Glomerular visceral epithelial cell (primary cell): Measurements from ENCODE around the gene TESK2.
"Not testable (repeated sequence)": the region's sequence is repeated elsewhere in the genome, so short reads cannot be mapped to it uniquely, and the experiment has no call there.

Source experiments
- DNase-seq: peaks from one replicate; pipeline ENCODE4 v3.0.0-alpha.2; 2016; ENCODE audit errors: extremely low spot score

Gene TESK2

DNA sequence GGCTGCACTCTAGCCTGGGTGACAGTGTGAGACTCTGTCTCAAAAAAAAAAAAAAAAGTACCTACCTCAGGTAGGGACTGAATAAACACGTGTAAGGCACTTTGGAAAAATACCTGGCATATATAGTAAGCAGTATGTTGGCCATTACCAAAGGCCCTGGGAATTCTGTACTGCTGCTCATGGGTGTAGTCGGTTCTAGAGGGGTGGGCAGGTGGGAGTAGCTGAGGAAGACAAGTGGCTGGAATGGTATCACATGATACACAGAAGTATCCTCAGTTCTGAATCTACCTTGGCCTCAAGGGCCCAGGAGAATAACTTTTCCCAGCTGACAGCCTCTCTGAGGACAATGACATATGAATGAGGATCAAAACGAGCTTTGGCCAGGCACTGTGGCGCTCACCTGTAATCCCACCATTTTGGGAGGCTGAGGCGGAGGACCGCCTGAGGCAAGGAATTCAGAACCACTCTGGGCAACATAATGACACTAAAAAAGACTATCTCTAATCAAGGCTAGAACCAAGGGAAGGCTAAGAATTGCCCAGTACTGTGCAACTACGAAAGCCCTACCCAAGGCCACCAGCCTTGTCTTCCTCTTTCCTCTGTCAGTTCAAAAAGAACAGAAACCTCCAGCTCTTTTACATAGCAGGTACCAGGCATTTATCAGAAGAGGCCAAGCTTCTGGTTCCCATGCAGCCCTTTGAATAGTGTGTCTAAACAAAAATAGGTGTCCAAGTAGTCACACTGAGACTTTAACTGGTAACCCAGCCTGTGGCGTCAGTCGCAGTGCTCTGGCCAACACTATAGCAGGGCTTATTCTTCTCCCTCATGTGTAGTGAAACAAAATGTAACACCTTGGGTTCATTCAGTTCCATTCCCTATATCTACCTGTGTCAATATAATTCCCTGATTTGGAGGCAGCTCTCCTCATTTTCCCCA, 19.3 kb upstream of the TESK2 start:
- no peak for DNase-seq

DNA sequence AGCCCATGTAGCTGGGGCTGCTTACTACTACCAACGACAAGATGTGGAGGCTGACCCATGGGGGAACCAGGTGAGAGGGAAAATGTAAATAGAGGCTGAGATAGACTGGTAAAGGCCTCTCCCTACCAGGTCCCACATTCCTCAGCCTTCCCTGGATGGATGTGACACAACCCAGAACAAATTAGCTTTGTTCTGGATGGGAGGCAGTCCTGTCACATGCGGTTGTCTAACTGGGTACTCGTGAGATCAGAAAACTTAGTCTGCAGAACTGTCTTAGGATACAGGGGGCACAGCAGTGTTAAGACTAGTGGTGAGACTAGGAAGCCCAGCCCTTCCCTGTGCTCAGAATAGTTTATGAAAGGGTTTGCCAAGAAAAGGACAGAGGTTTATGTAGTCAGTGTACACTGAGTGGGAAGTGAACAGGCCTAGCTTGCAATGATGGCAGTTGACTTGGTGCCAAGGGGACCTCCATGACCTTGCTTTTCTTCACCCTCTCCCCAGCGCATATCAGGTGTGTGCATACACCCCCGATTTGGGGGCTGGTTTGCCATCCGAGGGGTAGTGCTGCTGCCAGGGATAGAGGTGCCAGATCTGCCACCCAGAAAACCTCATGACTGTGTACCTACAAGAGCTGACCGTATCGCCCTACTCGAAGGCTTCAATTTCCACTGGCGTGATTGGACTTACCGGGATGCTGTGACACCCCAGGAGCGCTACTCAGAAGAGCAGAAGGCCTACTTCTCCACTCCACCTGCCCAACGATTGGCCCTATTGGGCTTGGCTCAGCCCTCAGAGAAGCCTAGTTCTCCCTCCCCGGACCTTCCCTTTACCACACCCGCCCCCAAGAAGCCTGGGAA, 17.6 kb upstream of the TESK2 start:
- peak; percentile 16 for DNase-seq

DNA sequence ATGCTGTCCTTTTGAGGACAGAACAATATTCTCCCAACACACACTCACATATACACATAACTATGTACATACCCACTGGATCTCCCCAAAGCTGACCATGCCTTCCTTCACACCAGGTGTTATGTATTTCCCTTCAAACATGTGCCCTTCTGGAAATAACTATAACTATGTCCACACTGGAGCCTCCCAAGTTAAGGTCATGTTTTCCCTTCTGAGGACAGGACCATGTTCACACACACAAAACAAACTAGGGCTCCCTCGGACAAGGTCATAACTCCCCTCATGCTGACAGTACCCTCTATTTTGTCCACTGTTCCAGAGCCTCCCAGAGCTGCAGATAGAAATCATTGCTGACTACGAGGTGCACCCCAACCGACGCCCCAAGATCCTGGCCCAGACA, 16.9 kb upstream of the TESK2 start:
- DNase-seq = no peak

- no peak for DNase-seq
These were observed 16.2 kb upstream of the TESK2 start for GRCh38 chr1:45507195-45507594.

DNA sequence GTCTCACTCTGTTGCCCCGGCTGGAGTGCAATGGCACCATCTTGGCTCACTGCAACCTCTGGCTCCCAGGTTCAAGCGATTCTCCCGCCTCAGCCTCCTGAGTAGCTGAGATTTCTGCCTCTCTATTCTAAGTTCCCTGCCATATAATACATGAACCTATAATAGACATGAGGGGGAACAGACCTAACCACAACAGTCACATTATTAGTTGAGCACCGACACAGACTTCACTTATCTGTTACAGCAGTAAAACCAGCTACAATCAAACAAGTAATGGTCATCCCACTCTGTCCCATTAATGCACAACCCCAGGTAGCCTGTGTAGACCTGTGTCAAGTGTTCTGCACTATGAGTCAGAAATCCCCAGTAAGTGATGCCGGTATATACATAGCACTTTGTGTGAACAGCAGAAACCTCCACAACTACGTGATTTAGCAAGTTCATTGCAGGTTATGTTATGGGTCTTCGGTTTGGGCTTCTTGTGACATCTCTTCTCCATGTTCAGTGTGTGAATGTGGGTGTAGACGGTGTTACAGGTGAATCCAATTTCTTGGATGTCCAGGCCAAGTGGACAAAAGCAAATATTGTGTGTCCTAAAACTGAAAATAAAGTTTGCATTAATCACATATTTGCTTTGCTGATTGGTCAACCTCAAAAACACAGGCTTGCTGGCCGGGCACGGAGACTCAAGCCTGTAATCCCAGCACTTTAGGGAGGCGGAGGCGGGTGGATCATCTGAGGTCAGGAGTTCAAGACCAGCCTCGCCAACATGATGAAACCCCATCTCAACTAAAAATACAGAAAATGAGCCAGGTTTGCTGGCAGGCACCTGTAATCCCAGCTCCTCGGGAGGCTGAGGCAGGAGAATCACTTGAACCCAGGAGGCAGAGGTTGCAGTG, 12.7 kb upstream of the TESK2 start:
- no peak for DNase-seq

DNA sequence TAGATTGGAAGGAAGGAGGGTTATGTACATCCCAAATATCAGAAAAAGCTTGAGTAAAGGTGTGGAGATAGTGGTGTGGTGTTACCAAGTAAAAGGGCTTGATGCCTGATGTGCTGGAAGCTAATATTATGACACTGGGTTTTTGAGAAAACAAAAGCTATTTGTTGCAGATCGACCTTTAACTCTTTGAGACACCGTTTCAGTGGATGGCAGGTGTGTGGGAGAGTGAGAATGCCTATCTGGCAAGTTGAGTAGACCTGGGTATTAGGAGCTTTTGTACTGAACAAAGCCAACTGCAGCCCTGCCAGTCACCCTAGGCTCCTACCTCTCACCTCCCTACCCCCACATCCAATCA, 10.5 kb upstream of the TESK2 start:
- no peak for DNase-seq

- DNase-seq = no peak
These were observed 8.4 kb upstream of the TESK2 start for GRCh38 chr1:45499415-45499769.

DNA sequence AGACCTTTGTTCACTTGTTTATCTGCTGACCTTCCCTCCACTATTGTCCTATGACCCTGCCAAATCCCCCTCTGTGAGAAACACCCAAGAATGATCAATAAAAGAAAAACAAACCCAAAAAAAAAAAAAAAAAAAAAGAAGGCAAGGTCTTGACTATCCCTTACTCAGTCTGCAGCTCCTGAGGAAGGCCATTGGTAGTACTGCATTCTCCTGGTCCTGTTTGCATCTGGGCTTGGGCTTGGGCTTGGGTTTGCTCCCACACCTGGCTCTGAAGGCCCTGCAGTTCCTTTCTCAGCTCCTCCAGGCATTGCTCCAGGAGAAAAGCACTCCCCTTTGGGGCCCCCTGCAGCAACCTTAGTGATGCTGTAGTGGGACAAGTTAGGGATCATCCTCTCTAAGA, 7.3 kb upstream of the TESK2 start:
- no peak for DNase-seq

GRCh38 chr1:45493116-45493697, 2.2 kb upstream of the TESK2 start:
- peak; percentile 55 for DNase-seq

DNA sequence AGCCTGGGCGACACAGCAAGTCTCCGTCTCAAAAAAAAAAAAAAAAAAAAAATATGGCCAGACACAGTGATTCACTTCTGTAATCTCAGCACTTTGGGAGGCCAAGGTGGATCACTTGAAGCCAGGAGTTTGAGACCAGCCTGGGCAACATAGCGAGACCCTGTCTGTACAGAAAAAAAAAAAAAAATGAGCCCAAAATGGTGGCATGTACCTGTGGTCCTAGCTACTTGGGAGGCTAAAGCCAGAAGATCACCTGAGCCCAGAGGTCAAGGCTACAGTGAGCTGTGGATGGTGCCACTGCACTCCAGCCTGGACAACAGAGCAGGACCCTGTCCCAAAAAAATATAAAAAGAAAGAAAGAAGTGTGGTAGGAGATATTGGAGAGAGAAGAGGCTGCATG, 1.7 kb upstream of the TESK2 start:
- DNase-seq = no peak

GRCh38 chr1:45491487-45492260, 711 bp upstream of the TESK2 start:
- DNase-seq = no peak

DNA sequence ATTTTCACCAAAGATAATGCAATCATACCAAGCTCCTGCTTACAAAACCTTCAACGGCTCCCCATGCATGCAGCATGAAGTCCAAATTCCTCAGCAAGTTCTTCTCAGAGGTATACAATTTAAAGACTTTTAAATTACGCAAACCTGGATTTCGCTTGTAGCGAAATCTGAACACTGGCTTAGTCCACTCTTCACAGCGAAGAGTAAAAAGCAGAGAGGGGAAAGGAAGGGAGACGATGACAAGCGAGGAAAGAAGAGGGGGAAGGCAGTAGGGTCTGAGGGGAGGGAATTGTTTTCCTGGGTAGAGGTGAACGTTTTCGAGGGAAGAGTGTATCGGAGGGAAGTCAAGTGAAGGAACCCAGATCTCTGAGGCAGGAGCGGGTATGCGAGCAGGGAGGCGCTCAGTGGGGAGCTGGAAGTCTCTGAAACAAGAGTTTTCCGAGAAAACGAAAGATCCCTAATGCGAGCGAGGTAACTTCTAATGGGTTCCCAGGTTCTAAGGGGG, 790 bp downstream of the TESK2 start:
- peak; percentile 32 for DNase-seq

DNA sequence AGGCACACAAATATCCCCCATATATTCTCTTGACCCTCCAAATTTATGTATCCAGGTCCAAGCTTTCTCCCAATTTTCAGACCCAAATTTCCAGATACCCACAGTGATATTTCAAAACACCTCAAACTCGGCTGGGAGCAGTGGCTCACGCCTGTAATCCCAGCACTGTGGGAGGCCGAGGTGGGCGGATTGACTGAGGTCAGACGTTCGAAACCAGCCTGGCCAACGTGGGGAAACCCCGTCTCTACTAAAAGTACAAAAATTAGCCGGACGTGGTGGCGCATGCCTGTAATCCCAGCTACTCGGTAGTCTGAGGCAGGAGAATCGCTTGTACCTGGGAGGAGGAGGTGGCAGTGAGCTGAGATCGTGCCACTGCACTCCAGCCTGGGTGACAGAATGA, 1.6 kb downstream of the TESK2 start:
- DNase-seq = not testable (repeated sequence)

GRCh38 chr1:45488666-45489377, 2.1 kb downstream of the TESK2 start:
- DNase-seq = no peak

DNA sequence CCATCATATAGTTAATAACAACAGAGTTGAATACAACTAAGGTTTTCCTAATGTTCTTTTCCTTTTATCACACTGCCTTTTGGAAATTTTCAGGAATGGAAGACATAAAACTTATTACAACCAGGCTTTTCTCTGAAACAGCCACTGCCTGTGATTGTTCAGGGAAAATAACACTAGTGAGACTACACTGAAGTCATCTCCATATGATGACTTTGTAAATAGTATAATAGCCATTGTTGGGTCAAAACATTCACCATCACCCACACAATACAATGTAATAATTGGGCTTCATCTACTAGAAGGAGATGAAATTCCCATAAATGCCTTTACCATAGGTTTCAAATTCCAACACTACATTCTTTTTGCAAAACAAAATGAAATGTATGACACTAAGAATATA, 5.0 kb downstream of the TESK2 start:
- DNase-seq = no peak

GRCh38 chr1:45479039-45479748, 11.8 kb downstream of the TESK2 start:
- DNase-seq = no peak

- no peak for DNase-seq
These were observed 12.7 kb downstream of the TESK2 start for GRCh38 chr1:45478121-45478814.

- no peak for DNase-seq
These were observed 13.3 kb downstream of the TESK2 start for GRCh38 chr1:45477646-45478045.

GRCh38 chr1:45474194-45474593, 16.8 kb downstream of the TESK2 start:
- DNase-seq = not testable (repeated sequence)
